Body of pancreas (tissue), 4 donors: Measurements from ENCODE around the gene C19orf73. TPM values are rescaled to one million over a fixed set of nuclear protein-coding genes. Genes with fewer than 3 reads are reported as not detected.

Experiments used
- ATAC-seq: fragments of 150-250 bp; one replicate; pipeline ENCODE4 v1.9.1; 2016
- DNase-seq, 4 donors: peaks; one replicate each; pipeline ENCODE4 v3.0.0-alpha.2; 2019
- H3K27ac ChIP-seq, 4 donors: fragments of 200-600 bp; sonication (generic); 1 replicate in 3 of 4; 2 replicates in 1 of 4; pipeline versions ENCODE4 v1.5.1 to v1.6.1; 2016 to 2019; ENCODE audit warnings: mild to moderate bottlenecking in 1 of 4, mixed read lengths in 1 of 4, moderate library complexity in 1 of 4
- H3K27me3 ChIP-seq, 2 donors: fragments of 200-600 bp; sonication (generic); one replicate each; pipeline ENCODE4 v1.6.0; 2016; ENCODE audit warnings: mild to moderate bottlenecking in 1 of 2
- H3K36me3 ChIP-seq, 2 donors: fragments of 200-600 bp; sonication (generic); replicated peaks in 1 of 2; 2 replicates each; pipeline ENCODE4 v1.5.1; 2016; ENCODE audit warnings: low read depth in 2 of 2; ENCODE audit not compliant: insufficient read depth in 1 of 2
- H3K4me1 ChIP-seq: fragments of 200-600 bp; sonication (generic); one replicate; pipeline ENCODE4 v1.6.0; 2016
- H3K4me3 ChIP-seq, 2 donors: fragments of 200-600 bp; sonication (generic); 1 replicate in 1 of 2; 2 replicates in 1 of 2; pipeline ENCODE4 v1.5.1; 2016 to 2019
- H3K9me3 ChIP-seq, 3 donors: fragments of 200-600 bp; sonication (generic); 1 replicate in 2 of 3; 2 replicates in 1 of 3; pipeline ENCODE4 v1.5.1; 2016
- POLR2A ChIP-seq, 3 donors: fragments of 450-650 bp; IDR thresholded peaks; one replicate each; pipeline ENCODE4 v1.6.1; 2016; ENCODE audit warnings: antibody characterized with exemption in 3 of 3, mild to moderate bottlenecking in 2 of 3
- WGBS, 2 donors: methylation state at CpG; one replicate each; pipeline ENCODE4 v1.1.5; 2017; 5-methylcytosine and 5-hydroxymethylcytosine counted together
- intact Hi-C: fragments of 100-400 bp; cut with DNase I; formaldehyde crosslinking; loops from one replicate; pipeline ENCODE4 v1.15.1; 2023
- total RNA-seq, 2 donors: library from RNA; depleted of rRNA; stranded (reverse); fragments of >200 nt; gene quantifications; one replicate each; pipeline ENCODE4 v1.1.0, GENCODE V29; 2016
- TF ChIP-seq, protein P1 (sequence below), 7 experiments: fragments of 450-650 bp in 4 of 7; fragments of 200-600 bp in 3 of 7; sonication (generic) in 3 of 7; IDR thresholded peaks; one replicate each; pipeline ENCODE4 v1.5.1; 2016 to 2019; ENCODE audit warnings: antibody characterized with exemption in 7 of 7

The C19orf73 gene
- total RNA-seq, 2 donors from 2014 or later: 2.3 TPM; not detected in 1

DNA sequence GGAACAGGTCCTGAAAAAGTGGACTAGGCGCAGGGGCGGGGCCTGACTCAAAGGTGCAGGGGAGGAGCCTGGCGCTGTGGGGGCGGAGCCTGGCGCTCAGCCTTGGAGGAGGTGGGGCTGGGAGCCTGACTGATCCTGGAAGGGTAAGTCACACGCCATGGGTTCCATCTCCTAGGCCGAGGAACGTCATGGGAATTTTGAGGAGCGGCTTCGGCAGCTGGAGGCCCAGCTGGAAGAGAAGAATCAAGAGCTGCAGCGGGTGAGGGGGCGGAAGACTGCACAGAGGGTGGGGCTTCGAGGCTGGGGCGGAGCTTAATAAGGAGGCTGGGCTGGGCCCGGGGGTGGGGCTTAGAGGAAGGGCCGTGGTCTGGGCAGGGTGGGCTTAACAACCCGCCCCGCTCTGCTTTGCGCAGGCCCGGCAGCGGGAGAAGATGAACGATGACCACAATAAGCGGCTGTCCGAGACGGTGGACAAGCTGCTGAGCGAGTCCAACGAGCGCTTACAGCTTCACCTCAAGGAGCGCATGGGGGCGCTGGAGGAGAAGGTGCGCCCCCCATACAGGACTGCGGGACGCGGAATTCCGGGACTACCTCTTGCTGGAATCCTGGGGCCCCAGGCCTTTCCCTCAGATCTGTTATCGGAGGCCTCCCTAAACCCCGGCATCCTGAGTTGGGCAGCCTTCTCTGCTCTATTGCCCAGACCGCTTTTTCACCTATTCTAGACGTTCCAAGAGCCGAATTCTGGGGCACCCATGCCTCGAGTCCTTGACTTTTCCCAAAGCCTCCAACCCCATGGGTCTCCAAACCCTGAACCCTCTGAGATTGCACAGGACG lies 14.9 kb upstream of the C19orf73 start:
- H3K4me1 ChIP-seq: peaks cover 13% of the 10 kb centered on the region
- peak; percentile 64 to 77 (median 72) for DNase-seq
- peak; percentile 72 for ATAC-seq
- no peaks in the 10 kb centered on the region for H3K36me3 ChIP-seq
- TF ChIP-seq POLR2A (IDR thresholded peaks at IDR 0.05): no peak
- TF ChIP-seq, protein P1, sequence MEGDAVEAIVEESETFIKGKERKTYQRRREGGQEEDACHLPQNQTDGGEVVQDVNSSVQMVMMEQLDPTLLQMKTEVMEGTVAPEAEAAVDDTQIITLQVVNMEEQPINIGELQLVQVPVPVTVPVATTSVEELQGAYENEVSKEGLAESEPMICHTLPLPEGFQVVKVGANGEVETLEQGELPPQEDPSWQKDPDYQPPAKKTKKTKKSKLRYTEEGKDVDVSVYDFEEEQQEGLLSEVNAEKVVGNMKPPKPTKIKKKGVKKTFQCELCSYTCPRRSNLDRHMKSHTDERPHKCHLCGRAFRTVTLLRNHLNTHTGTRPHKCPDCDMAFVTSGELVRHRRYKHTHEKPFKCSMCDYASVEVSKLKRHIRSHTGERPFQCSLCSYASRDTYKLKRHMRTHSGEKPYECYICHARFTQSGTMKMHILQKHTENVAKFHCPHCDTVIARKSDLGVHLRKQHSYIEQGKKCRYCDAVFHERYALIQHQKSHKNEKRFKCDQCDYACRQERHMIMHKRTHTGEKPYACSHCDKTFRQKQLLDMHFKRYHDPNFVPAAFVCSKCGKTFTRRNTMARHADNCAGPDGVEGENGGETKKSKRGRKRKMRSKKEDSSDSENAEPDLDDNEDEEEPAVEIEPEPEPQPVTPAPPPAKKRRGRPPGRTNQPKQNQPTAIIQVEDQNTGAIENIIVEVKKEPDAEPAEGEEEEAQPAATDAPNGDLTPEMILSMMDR (IDR thresholded peaks at IDR 0.05): no peak
- H3K27me3 ChIP-seq: no peaks in the 10 kb centered on the region
- H3K27ac ChIP-seq: no peak overlapping the region
- no peak overlapping the region for H3K4me3 ChIP-seq
- WGBS, 2 donors: 49 to 66% methylated on average over 36 to 42 of the region's 42 CpGs
- intact Hi-C loops: no loop called here
- no peaks in the 10 kb centered on the region for H3K9me3 ChIP-seq

DNA sequence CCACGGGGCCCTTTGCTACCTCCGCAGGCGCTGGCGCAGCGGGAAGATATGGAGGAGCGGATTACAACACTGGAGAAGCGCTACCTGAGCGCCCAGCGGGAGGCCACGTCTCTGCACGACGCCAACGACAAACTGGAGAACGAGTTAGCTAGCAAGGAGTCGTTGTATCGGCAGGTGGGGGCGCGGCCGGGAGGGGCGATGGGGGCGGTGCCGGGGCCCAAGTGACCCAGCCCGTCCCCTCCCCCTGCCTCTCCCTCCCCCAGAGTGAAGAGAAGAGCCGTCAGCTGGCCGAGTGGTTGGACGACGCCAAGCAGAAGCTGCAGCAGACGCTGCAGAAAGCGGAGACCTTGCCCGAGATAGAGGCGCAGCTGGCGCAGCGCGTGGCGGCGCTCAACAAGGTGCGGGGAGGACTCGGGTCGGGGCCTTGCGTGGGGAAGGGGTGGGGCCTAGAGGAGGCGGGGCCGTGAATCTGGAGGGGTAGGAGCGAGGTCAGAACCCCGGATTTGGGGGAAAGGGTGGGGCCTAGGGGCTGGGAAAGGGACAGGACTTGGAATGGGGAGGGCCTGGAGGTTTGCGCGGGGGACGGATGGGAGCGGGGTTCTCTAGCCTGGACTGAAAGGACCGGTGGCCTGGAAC lies 14.1 kb upstream of the C19orf73 start:
- DNase-seq (peak in 1 of 4 donors; percentile 19), ATAC-seq (peak; percentile 13)
- intact Hi-C loops: no loop called here
- H3K9me3 ChIP-seq: no peaks in the 10 kb centered on the region
- TF ChIP-seq, protein P1 (IDR thresholded peaks at IDR 0.05): no peak
- TF ChIP-seq POLR2A (IDR thresholded peaks at IDR 0.05): no peak
- H3K36me3 ChIP-seq: no peaks in the 10 kb centered on the region
- WGBS, 2 donors: 28 to 35% methylated on average over 26 to 47 of the region's 49 CpGs
- H3K4me3 ChIP-seq: no peak overlapping the region
- no peak overlapping the region for H3K27ac ChIP-seq
- H3K4me1 ChIP-seq: peaks cover 21% of the 10 kb centered on the region
- H3K27me3 ChIP-seq: no peaks in the 10 kb centered on the region

DNA sequence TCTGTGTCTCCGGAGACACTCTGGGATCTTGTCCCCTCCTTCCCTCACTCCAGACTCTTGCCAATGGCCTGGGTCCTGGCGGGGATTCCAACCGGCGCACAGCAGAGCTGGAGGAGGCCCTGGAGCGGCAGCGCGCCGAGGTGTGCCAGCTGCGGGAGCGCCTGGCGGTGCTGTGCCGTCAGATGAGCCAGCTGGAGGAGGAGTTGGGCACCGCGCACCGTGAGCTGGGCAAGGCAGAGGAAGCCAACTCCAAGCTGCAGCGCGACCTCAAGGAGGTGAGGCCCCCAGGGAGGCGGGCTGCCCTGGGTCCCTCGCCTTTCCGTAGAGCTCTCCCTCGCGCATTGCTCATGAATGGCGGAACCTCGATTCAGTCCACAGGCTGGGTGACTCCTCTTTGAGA lies 11.4 kb upstream of the C19orf73 start:
- WGBS, 2 donors: 90 to 95% methylated on average over 16 to 24 of the region's 24 CpGs
- Histone ChIP-seq H3K36me3 (no peaks in the 10 kb centered on the region), H3K4me3 (no peak overlapping the region), H3K9me3 (no peaks in the 10 kb centered on the region), H3K27me3 (no peaks in the 10 kb centered on the region), H3K27ac (no peak overlapping the region), H3K4me1 (peaks cover 26% of the 10 kb centered on the region)
- intact Hi-C loops: no loop called here
- ATAC-seq (no peak), DNase-seq (no peak)
- no peak for TF ChIP-seq POLR2A (IDR thresholded peaks at IDR 0.05)

DNA sequence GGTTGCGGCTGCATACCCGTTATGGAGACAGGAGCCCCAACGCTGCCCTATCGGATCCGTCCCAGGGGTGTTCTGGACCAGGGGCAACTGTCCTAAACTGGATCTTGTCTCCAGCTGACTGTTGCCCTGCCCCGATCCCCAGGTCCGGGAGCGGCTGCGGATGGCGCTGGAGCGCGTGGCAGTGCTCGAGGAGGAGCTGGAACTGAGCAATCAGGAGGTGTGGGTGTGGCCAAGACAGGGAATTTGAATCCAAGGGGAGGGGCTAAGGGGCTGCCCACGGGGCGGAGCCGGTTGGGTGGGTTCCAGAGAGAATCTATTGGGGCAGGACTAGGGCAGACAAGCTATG lies 10.3 kb upstream of the C19orf73 start:
- no peaks in the 10 kb centered on the region for H3K9me3 ChIP-seq
- no peaks in the 10 kb centered on the region for H3K27me3 ChIP-seq
- TF ChIP-seq, protein P1 (IDR thresholded peaks at IDR 0.05): no peak
- TF ChIP-seq POLR2A (IDR thresholded peaks at IDR 0.05): no peak
- H3K36me3 ChIP-seq: no peaks in the 10 kb centered on the region
- H3K4me1 ChIP-seq: peaks cover 26% of the 10 kb centered on the region
- no peak overlapping the region for H3K27ac ChIP-seq
- DNase-seq (no peak), ATAC-seq (no peak)
- intact Hi-C loops: loop anchor here (2.0 kb wide), 1 partner anchor 16 kb away; no protein-coding TSS in a partner anchor
- H3K4me3 ChIP-seq: no peak overlapping the region
- 72 to 73% methylated on average over 16 of the region's 16 CpGs for WGBS, 2 donors

DNA sequence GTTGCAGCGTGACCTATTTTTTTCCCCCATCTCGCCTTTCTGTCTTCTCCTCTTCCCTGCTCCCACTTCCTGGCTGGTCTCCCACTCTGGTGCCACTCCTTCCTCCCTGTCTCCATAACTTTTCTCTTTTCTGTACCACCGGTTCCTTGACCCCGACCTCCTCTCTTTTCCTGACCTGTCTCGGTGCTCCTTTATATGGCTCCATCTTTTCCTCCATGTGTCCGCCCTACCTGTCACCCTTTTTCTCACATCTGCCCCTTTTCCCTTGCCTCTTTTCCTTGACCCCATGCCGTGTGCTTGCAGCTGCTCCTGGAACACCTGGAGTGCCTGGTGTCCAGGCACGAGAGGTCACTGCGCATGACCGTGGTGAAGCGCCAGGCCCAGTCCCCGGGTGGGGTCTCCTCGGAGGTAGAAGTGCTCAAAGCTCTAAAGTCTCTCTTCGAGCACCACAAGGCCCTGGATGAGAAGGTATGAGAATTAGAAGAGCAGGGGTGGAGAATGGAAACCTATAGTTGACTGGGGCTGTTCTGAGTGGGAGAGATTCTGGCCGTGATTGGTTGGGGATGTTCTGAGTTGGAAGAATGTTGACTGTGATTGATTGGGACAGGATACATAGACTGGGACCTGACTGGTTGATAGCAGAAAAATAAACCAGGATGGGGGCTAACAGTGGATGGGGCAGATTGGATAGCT lies 9.7 kb upstream of the C19orf73 start:
- no peak for DNase-seq
- no peaks in the 10 kb centered on the region for H3K9me3 ChIP-seq
- WGBS, 2 donors: 47 to 60% methylated on average over 15 of the region's 15 CpGs
- peak overlapping the region in 2 of 4 donors; percentile 18 to 74 for H3K27ac ChIP-seq
- no peaks in the 10 kb centered on the region for H3K27me3 ChIP-seq
- peaks cover 22% of the 10 kb centered on the region for H3K4me1 ChIP-seq
- no peaks in the 10 kb centered on the region for H3K36me3 ChIP-seq
- TF ChIP-seq, protein P1 (IDR thresholded peaks at IDR 0.05): no peak
- TF ChIP-seq POLR2A (IDR thresholded peaks at IDR 0.05): no peak
- no peak overlapping the region for H3K4me3 ChIP-seq
- no peak for ATAC-seq
- intact Hi-C loops: loop anchor here (2.0 kb wide), 1 partner anchor 16 kb away; no protein-coding TSS in a partner anchor
